Smooth muscle cell (in vitro differentiated cells): ENCODE data around the gene ALS2CL. TPM values are rescaled to one million over a fixed set of nuclear protein-coding genes. Genes with fewer than 3 reads are reported as not detected.
"Not testable (repeated sequence)": the region's sequence is repeated elsewhere in the genome, so short reads cannot be mapped to it uniquely, and the experiment has no call there.

Experiments
- DNase-seq: peaks from one replicate; lab custom pipeline; 2025; ENCODE audit not compliant: unreplicated experiment; lab: John Stamatoyannopoulos, UW
- H2AFZ ChIP-seq: fragments of 200-600 bp; sonication (generic); 2 replicates; pipeline ENCODE4 v1.6.0; 2016; ENCODE audit warnings: antibody characterized with exemption, low read depth, mild to moderate bottlenecking
- H3F3A ChIP-seq: fragments of 200-600 bp; sonication (generic); 2 replicates; pipeline ENCODE4 v1.6.0; 2017; ENCODE audit warnings: antibody characterized with exemption, low read depth
- H3K27ac ChIP-seq: fragments of 200-600 bp; sonication (generic); 2 replicates; pipeline ENCODE4 v1.5.1; 2016; ENCODE audit warnings: low read depth, mild to moderate bottlenecking
- H3K27me3 ChIP-seq: fragments of 200-600 bp; sonication (generic); 2 replicates; pipeline ENCODE4 v1.6.1; 2016; ENCODE audit warnings: low read depth, mild to moderate bottlenecking
- H3K36me3 ChIP-seq: fragments of 200-600 bp; sonication (generic); 2 replicates; pipeline ENCODE4 v1.5.1; 2016; ENCODE audit warnings: low read depth
- H3K4me1 ChIP-seq: fragments of 200-600 bp; sonication (generic); 2 replicates; pipeline ENCODE4 v1.5.1; 2016; ENCODE audit warnings: low read depth
- H3K4me2 ChIP-seq: fragments of 200-600 bp; sonication (generic); 2 replicates; pipeline ENCODE4 v1.6.0; 2016; ENCODE audit warnings: mild to moderate bottlenecking
- H3K4me3 ChIP-seq: fragments of 200-600 bp; sonication (generic); 2 replicates; pipeline ENCODE4 v1.5.1; 2016; ENCODE audit warnings: mild to moderate bottlenecking
- H3K79me2 ChIP-seq: fragments of 200-600 bp; sonication (generic); 2 replicates; pipeline ENCODE4 v1.6.0; 2016; ENCODE audit warnings: low read depth, mild to moderate bottlenecking
- H3K9ac ChIP-seq: fragments of 200-600 bp; sonication (generic); 2 replicates; pipeline ENCODE4 v1.6.0; 2016; ENCODE audit warnings: low read depth
- H3K9me3 ChIP-seq: fragments of 200-600 bp; sonication (generic); replicated peaks from 2 replicates; pipeline ENCODE4 v1.5.1; 2016; ENCODE audit warnings: low read depth
- H4K20me1 ChIP-seq: fragments of 200-600 bp; sonication (generic); 2 replicates; pipeline ENCODE4 v1.6.0; 2016; ENCODE audit warnings: low read depth
- WGBS: methylation state at CpG from one replicate; pipeline ENCODE4 v1.1.7; 2016; ENCODE audit warnings: low lambda C conversion rate; 5-methylcytosine and 5-hydroxymethylcytosine counted together
- polyA plus RNA-seq: library from polyadenylated mRNA; unstranded; fragments of >200 nt; fragmentation: Nextera tagmentation; extraction: Ambion mirVana; gene quantifications from 2 replicates; pipeline ENCODE4 v1.2.1, GENCODE V29; 2016
- total RNA-seq: library from RNA; depleted of rRNA; stranded (reverse); fragments of >200 nt; gene quantifications from 2 replicates; pipeline ENCODE4 v1.2.3, GENCODE V29; 2014
- TF ChIP-seq, protein P1 (sequence below): fragments of 200-600 bp; sonication (generic); IDR thresholded peaks from 2 replicates; pipeline ENCODE4 v1.5.1; 2017; ENCODE audit warnings: borderline replicate concordance, mild to moderate bottlenecking, antibody characterized with exemption; ENCODE audit not compliant: insufficient read depth, poor library complexity, severe bottlenecking

Gene ALS2CL
- total and polyA plus RNA-seq, 2 experiments from 2014 or later = 8.5 to 9.4 TPM

DNA sequence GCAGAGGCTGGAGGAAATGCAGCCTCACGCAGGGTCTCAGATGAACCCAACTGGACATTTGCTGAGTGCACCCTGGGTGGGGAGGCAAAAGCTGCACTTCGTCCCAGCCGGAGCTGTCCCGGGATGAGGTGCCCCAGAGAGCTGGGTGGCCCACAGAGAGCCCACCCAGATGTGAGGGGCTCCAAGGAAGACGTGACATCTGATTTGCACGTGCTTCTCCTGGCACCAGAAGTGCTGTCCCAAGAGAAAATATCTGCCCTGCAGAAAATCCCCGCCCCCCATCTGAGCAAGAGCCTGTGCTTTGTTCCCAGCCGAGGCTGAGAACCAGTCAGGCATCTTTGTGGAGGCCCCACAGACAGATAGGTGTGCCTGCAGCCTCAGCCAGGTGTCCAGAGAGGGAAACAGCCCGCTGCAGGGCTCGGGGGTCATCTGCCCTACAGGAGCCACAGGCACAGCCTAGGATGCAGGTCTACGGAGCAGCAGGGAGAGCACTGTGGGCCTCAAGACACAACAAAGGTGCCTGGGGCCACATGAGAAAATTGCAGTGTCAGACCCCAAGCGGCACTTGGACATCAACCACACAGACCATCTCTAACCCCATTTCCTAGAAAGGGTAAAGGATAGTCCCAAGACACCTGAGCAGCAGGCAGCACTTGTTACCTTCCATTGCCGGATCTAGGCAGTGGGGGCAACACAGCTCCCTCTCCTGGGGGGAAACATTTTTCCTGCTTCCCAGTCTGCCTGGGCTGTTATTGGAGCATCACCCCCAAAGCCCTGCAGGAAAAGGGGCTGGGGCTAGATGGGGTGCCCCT lies 13.5 kb upstream of the ALS2CL start:
- no peaks in the 10 kb centered on the region for H3K9me3 ChIP-seq
- no peaks in the 10 kb centered on the region for H4K20me1 ChIP-seq
- 68% methylated on average over 12 of the region's 13 CpGs for WGBS
- TF ChIP-seq, protein P1, sequence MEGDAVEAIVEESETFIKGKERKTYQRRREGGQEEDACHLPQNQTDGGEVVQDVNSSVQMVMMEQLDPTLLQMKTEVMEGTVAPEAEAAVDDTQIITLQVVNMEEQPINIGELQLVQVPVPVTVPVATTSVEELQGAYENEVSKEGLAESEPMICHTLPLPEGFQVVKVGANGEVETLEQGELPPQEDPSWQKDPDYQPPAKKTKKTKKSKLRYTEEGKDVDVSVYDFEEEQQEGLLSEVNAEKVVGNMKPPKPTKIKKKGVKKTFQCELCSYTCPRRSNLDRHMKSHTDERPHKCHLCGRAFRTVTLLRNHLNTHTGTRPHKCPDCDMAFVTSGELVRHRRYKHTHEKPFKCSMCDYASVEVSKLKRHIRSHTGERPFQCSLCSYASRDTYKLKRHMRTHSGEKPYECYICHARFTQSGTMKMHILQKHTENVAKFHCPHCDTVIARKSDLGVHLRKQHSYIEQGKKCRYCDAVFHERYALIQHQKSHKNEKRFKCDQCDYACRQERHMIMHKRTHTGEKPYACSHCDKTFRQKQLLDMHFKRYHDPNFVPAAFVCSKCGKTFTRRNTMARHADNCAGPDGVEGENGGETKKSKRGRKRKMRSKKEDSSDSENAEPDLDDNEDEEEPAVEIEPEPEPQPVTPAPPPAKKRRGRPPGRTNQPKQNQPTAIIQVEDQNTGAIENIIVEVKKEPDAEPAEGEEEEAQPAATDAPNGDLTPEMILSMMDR = no peak
- H3K36me3 ChIP-seq = no peaks in the 10 kb centered on the region
- H3F3A ChIP-seq = no peaks in the 10 kb centered on the region
- H3K27me3 ChIP-seq = no peaks in the 10 kb centered on the region
- H3K4me3 ChIP-seq = no peak overlapping the region
- no peak for DNase-seq
- H3K4me2 ChIP-seq = peak overlapping the region; percentile 75
- no peak overlapping the region for H3K27ac ChIP-seq
- H3K79me2 ChIP-seq = no peaks in the 10 kb centered on the region
- H2AFZ ChIP-seq = no peak overlapping the region
- peaks cover 2% of the 10 kb centered on the region for H3K4me1 ChIP-seq
- no peak overlapping the region for H3K9ac ChIP-seq

DNA sequence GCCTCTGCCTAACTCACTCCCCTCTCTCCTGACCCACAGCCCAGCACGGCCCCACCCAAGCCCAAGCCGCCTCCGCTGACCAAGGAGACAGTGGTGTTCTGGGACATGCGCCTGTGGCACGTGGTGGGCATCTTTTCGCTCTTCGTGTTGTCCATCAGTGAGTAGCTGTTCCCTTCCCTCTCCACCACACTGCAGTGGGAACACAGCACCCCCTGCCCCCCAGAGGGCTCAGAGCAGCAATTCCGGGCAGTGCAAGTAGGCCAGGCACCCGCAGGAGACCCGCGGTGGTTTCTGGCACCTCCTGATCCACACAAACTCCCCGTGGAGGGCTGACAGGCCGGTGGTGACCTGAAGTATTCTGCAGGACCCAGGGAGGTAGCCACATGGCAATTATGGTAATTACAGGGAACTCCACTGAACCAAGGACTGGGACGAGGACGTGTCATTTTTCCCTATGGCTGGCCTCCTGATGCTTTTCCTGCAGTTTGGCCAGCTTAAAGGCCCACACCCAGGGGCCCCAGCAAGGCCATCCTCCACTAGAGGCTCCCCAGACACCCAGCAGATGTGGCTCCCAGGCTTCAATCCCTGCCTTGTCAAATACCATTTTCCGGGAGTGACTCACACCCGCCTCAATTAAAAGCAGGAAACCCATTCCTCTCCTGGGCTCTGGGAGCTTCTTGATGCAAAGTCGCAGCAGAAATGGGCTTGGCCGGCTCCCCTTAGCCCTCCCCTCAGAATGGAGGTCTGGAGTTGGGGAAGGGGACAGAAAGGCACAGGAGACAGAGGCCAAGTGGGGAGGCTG lies 12.5 kb upstream of the ALS2CL start:
- Histone ChIP-seq H4K20me1 (no peaks in the 10 kb centered on the region), H3F3A (no peaks in the 10 kb centered on the region), H3K9me3 (no peaks in the 10 kb centered on the region), H3K9ac (no peak overlapping the region), H3K4me1 (peaks cover 4% of the 10 kb centered on the region), H3K27ac (no peak overlapping the region), H3K4me2 (peak overlapping the region; percentile 75), H2AFZ (no peak overlapping the region), H3K4me3 (no peak overlapping the region), H3K79me2 (no peaks in the 10 kb centered on the region), H3K27me3 (no peaks in the 10 kb centered on the region), H3K36me3 (no peaks in the 10 kb centered on the region)
- WGBS = 52% methylated on average over 19 of the region's 19 CpGs
- TF ChIP-seq, protein P1 = peak; percentile 8
- no peak for DNase-seq

DNA sequence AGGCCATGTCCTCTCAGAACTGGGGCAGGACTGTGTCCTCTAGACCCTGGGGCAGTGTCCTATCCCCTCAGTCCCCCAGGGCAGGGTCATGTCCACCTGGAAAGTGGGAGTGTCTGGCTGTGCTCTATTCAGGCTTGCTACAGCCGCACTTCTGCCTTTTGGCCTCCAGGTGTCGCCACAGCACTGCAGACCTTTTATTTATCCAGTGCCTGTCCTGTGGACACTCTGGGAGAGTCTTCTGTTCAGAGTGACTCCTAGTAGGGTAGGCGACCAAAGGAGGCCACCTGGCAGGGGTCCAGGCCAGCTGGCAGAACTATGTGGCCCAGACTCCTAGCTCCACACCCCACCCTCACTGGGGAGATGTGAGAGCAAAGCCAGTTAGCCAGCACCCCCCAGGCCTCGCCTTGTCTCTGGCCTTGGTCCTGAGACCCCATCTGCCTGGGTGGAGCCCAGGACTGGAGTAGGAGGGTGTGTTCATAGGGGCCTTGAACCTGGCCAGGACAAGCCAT lies 11.6 kb upstream of the ALS2CL start:
- no peak overlapping the region for H3K27ac ChIP-seq

DNA sequence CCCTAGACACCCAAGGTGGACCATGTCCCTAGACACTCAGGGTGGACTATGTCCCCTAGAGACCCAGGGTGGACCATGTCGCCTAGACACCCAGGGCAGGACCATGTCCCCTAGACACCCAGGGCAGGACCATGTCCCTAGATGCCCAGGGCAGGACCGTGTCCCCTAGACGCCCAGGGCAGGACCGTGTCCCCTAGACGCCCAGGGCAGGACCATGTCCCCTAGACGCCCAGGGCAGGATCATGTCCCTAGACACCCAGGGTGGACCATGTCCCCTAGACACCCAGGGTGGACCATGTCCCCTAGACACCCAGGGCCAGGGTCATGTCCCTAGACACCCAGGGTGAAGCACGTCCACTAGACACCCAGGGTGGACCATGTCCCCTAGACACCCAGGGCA lies 10.9 kb upstream of the ALS2CL start:
- not testable (repeated sequence) for H3K79me2 ChIP-seq, H3K36me3 ChIP-seq, H3K4me2 ChIP-seq, H4K20me1 ChIP-seq, H2AFZ ChIP-seq, H3K27ac ChIP-seq, H3K4me1 ChIP-seq, H3K4me3 ChIP-seq, DNase-seq, H3K9me3 ChIP-seq, H3K27me3 ChIP-seq, H3F3A ChIP-seq, H3K9ac ChIP-seq
- 68% methylated on average over 7 of the region's 7 CpGs for WGBS

More for the DNA sequence above, 11.6 kb upstream of the ALS2CL start:
- no peak overlapping the region for H3K4me3 ChIP-seq
- no peaks in the 10 kb centered on the region for H3K9me3 ChIP-seq
- H3K4me1 ChIP-seq = peaks cover 9% of the 10 kb centered on the region
- no peak overlapping the region for H3K4me2 ChIP-seq
- 27% methylated on average over 4 of the region's 4 CpGs for WGBS
- H3K79me2 ChIP-seq = no peaks in the 10 kb centered on the region
- H2AFZ ChIP-seq = no peak overlapping the region
- peak; percentile 80 for DNase-seq
- no peaks in the 10 kb centered on the region for H4K20me1 ChIP-seq
- H3K27me3 ChIP-seq = no peaks in the 10 kb centered on the region
- no peaks in the 10 kb centered on the region for H3F3A ChIP-seq
- TF ChIP-seq, protein P1 = peak; percentile 99
- H3K36me3 ChIP-seq = no peaks in the 10 kb centered on the region
- H3K9ac ChIP-seq = no peak overlapping the region
